ENCODE results near the gene CDK3.

DNA sequence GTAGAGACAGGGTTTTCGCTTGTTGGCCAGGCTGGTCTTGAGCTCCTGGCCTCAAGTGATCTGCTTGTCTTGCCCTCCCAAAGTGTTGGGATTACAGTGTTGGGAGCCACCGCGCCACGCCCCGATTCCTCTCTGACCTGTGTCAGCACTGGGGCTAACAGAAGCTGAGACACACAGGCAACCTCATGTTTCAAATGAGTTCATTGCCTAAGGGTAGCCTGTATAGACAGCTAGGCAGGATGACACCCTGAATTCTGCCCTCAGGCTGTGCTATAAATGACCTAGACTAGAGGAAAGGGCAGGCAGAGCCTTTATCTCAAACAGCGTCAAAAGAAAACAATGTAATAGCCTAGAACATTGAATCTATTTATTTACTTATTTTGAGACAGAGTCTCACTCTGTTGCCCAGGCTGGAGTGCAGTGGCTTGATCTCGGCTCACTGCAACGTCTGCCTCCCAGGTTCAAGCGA lies 2.3 kb upstream of the CDK3 start:
- TF ChIP-seq, protein P1, sequence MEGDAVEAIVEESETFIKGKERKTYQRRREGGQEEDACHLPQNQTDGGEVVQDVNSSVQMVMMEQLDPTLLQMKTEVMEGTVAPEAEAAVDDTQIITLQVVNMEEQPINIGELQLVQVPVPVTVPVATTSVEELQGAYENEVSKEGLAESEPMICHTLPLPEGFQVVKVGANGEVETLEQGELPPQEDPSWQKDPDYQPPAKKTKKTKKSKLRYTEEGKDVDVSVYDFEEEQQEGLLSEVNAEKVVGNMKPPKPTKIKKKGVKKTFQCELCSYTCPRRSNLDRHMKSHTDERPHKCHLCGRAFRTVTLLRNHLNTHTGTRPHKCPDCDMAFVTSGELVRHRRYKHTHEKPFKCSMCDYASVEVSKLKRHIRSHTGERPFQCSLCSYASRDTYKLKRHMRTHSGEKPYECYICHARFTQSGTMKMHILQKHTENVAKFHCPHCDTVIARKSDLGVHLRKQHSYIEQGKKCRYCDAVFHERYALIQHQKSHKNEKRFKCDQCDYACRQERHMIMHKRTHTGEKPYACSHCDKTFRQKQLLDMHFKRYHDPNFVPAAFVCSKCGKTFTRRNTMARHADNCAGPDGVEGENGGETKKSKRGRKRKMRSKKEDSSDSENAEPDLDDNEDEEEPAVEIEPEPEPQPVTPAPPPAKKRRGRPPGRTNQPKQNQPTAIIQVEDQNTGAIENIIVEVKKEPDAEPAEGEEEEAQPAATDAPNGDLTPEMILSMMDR (IDR thresholded peaks at IDR 0.05): no peak
- TF ChIP-seq EP300 (IDR thresholded peaks at IDR 0.05): no peak
- TF ChIP-seq POLR2A (IDR thresholded peaks at IDR 0.05; ENCODE audit: low read depth): no peak
- no peak for TF ChIP-seq POLR2AphosphoS5 (IDR thresholded peaks at IDR 0.05)
